PC-9 (cell line): Measurements from ENCODE around the gene SLC25A21.

Source experiments
- EZH2 ChIP-seq: fragments of 200-600 bp; sonication (generic); IDR thresholded peaks from 2 replicates; pipeline ENCODE4 v1.8.0; 2017; ENCODE audit warnings: antibody characterized with exemption, low read depth
- TF ChIP-seq, protein P1 (sequence below): fragments of 200-600 bp; sonication (generic); conservative IDR thresholded peaks from 2 replicates; pipeline ENCODE4 v1.6.1; 2017; ENCODE audit warnings: mixed run types, antibody characterized with exemption, mild to moderate bottlenecking, moderate library complexity

DNA sequence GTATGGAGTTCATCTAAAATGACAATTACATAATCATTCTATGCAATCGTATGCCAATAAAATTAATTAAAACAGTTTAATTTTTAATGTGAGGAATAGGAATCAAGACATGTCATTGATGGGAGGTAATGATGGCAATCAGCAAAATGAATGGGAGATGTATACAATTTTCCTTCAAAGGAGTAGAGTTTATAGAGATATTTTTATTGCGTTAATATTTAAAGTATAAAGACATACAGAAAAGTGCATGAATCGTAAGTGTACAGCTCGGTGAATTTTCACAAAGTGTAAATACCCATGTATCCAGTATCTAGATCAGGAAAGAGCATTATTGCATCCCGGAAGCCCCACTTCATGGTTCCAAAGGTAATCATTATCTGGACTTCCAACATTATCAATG, 26.5 kb upstream of the SLC25A21 start:
- TF ChIP-seq, protein P1, sequence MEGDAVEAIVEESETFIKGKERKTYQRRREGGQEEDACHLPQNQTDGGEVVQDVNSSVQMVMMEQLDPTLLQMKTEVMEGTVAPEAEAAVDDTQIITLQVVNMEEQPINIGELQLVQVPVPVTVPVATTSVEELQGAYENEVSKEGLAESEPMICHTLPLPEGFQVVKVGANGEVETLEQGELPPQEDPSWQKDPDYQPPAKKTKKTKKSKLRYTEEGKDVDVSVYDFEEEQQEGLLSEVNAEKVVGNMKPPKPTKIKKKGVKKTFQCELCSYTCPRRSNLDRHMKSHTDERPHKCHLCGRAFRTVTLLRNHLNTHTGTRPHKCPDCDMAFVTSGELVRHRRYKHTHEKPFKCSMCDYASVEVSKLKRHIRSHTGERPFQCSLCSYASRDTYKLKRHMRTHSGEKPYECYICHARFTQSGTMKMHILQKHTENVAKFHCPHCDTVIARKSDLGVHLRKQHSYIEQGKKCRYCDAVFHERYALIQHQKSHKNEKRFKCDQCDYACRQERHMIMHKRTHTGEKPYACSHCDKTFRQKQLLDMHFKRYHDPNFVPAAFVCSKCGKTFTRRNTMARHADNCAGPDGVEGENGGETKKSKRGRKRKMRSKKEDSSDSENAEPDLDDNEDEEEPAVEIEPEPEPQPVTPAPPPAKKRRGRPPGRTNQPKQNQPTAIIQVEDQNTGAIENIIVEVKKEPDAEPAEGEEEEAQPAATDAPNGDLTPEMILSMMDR = no peak
- TF ChIP-seq EZH2 = no peak
